NOMO-1 (cell line): Measurements from ENCODE around the gene RIC8B.
"Not testable (repeated sequence)": the region's sequence is repeated elsewhere in the genome, so short reads cannot be mapped to it uniquely, and the experiment has no call there.

Experiments used
- DNase-seq, 2 experiments: peaks; one replicate each; lab custom pipeline; 2025; ENCODE audit not compliant: unreplicated experiment in 2 of 2; lab: John Stamatoyannopoulos, UW

Gene RIC8B

DNA sequence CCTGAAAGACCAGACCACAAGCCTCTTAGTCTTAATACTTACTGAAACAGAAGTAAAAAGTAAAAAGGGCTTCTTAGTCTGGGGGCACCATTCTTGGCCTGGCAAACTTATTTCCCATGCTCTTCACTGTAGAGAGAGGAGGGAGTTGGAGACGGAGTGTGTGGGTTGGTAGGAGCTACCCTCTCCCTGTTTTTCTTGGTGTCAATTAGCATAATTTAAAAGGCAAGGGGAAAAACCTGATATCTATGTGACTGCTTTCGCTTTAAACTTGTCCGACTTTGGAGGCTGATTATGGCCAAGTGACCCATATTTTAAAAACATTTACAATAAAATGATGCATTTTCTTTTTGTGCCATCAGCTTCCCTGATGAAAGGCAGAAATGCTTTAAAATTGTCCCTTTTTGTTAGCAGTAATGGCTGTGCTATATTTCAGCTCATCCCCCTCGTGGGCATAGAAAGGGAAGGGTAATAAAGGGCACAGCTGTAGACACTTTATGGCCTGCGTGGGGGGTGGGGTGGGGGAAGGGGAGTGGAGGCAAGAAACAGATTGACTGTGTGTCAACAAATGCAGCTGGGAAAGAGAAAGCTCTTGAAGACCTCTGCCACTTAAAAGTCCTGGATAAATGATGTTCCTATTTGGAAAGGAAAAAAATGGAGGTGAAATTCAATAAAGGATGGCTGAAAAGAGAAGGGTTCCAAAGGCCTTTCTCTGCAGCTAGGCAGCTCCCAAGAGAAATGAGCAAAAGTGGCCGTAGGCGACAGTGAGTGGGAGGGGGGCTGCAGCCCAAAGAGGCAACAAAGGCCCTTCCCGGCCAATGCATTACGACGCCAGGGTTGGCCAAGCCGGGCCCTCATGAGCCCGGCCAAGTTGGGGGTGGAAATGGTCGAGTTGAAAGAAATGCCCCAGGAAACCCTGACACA, 123.8 kb downstream of the RIC8B start:
- DNase-seq, result no peak

- DNase-seq, result no peak
Observed at GRCh38 chr12:106900554-106900953, 126.1 kb downstream of the RIC8B start.

DNA sequence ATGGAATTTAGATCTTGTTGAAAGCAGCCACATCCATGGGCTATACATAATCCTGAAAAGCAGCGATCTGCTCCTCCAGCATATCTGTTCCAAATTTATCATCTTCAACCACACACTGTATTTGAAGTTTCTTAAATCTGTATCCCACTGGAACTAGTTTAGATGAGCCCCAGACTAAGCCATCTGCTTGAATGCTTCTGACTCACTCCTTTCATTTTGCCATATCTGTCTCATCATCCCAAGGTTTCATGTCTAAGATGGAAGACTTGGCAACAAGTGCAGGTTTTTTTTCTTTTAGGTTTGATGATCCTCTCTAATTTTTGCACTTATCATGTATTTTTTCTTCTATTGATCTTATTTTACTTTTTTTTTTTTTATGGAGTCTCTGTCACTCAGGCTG, 126.8 kb downstream of the RIC8B start:
- no peak for DNase-seq

- DNase-seq, result no peak
Observed at GRCh38 chr12:106902053-106902452, 127.6 kb downstream of the RIC8B start.

DNA sequence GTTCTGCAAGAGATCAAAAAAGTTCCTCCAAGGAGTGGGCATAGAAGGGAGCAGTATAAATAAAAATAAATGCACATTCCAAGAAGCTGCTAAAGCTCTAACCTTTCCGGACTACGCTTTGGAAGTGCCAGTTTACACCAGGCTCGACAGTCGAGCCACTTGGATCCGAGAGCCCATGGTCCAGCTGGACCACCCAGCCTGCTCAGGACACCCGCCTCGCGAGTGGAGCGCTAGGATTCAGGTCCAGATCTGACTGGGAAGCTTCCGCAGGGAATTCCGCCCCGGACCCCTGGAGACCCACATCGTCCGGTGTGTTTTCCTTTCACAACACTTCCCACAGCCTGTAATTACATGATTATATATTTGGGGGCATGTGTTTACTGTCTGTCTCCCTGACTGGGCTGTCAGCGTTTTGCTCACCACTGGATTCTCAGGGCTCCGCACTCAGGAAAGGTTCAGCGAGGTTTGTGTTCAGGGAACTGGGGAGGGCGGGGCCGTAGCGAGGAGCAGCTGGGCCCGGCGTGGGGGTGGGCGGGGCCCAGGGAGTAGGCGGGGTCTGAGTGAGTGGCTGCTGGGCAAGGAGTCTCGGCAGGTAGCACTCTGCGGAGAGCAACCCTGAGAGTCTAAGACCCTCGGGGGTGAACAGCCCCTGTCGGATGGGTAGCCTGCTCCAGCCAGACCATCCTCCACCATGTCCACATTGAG, 128.9 kb downstream of the RIC8B start:
- DNase-seq, result no peak

DNA sequence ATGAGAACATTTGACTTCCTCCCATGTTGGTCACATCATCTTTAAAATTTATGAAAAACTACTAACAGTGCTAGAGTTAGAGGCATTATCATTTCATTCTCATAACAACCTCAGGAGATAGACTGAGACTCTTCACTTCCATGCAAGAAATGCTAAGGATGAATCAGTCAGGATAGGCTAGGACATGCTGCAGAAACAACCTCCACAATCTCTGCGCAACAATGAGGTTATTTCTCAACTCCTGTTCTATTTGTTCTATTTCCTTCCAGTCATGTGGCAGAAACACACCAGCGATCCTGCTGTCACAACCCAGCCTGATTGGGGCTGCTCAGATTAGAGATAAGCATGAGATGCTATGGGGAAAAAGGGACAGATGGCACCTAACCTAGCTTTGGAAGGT, 132.2 kb downstream of the RIC8B start:
- DNase-seq, result no peak

DNA sequence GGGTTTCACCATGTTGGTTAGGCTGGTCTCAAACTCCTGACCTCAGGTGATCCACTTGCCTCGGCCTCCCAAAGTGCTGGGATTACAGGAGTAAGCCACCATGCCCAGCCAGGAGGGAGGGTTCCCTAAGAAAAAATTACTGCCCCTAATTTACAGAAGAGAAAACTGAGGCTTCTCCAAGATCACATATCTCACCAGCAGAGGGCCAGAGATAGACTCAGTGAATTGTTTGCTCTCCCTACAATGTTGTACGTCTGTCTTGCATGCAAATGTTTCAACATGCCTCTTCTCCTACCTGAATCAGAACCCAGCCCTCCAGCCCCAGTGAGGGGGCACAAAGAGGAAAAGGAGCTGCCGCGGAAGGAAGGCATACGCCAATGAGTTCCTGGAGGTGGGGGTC, 132.9 kb downstream of the RIC8B start:
- DNase-seq, result no peak

DNA sequence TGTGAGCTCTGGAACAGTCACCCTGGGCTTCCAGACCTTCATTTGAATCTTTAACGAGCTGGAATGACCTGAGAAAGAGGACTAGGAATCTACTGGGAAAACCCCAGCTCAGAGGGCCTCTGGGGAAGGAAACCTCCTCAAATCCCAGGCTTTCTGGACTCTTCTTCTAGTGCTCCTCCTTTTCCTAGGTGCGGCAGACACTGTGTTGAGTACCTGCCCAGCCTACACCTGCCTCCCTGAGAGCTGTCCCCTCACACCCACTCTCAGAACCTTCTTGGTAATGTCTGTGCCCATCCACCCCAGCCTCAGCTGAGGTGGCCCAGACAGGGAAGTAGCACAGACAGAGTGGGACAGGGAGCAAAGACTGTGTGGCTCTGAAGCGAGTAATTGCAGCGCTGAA, 133.4 kb downstream of the RIC8B start:
- DNase-seq, result no peak

DNA sequence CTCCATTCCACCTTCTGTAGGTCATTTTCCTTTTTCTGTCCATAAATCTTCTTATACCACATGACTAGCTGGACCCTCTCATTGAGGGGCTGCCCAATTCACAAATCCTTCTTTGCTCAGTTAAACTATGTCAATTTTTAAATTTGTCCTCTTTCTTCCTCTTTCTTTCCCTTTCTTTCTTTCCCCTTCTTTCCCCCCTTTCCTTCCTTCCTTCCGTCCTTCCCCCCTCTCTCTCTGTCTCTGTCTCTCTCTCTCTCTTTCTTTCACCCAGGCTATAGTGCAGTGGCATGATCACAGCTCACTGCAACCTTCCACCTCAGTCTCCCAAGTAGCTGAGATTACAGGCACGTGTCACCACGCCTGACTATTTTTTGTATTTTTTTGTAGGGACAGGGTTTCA, 134.1 kb downstream of the RIC8B start:
- DNase-seq, result no peak

DNA sequence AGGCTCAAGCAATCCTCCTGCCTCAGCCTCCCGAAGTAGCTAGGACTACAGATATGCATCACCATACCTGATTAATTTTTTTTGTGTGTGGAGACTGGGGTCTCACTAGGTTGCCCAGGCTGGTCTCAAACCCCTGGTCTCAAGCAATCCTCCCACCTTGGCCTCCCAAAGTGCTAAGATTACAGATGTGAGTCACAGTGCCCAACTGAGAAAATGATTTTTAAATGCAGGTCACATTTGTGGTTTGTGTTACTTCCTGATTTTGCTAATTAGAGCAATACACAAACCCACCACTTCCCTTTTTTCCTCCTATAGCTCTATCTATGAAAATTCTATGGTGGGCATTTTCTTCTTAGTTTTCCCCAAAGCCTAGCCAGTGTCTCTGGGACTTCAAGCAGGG, 135.7 kb downstream of the RIC8B start:
- DNase-seq, result peak; percentile 89 to 97

- DNase-seq, result no peak
Observed at GRCh38 chr12:106911581-106911980, 137.1 kb downstream of the RIC8B start.

GRCh38 chr12:106913456-106913855, 139.0 kb downstream of the RIC8B start:
- no peak for DNase-seq

- no peak for DNase-seq
Observed at GRCh38 chr12:106914796-106915634, 140.5 kb downstream of the RIC8B start.

DNA sequence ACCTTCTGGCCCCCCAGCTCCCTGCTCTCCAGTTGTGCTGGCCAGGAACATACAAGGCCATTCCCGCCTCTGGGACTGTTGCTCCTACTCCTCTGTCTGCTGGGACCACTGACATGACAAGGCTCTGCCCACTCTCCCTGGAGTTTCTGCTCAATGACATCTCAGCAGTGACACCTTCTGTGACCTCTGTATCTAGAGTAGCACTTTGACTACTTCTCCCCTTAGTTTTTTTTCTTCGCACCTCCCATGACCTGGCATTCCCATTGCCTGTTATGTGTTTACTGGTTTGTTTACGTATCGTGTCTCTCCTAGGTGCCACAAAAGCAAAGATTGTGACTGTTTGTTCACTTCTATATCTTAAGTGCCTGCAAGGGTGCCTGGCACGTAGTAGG, 141.1 kb downstream of the RIC8B start:
- no peak for DNase-seq

DNA sequence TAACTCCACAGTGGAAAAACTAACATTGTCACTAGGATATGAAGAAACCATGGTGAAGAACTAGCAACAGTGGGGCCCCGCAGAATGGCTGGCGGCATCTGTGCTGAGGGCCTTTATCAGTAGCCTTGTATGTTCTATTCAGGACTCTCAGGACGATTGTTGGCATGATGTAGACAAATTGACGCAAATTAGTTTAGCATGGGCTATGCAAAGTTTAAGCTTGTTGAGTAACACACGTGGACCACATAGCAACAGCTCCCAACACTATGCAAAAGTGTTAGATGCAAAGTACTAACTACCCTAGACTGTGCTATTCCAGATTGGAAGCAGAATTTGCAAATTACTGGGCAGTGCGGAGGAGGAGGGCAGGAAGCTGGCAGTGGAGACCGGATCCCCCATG, 143.0 kb downstream of the RIC8B start:
- DNase-seq, result no peak

GRCh38 chr12:106918746-106919145, 144.3 kb downstream of the RIC8B start:
- no peak for DNase-seq

DNA sequence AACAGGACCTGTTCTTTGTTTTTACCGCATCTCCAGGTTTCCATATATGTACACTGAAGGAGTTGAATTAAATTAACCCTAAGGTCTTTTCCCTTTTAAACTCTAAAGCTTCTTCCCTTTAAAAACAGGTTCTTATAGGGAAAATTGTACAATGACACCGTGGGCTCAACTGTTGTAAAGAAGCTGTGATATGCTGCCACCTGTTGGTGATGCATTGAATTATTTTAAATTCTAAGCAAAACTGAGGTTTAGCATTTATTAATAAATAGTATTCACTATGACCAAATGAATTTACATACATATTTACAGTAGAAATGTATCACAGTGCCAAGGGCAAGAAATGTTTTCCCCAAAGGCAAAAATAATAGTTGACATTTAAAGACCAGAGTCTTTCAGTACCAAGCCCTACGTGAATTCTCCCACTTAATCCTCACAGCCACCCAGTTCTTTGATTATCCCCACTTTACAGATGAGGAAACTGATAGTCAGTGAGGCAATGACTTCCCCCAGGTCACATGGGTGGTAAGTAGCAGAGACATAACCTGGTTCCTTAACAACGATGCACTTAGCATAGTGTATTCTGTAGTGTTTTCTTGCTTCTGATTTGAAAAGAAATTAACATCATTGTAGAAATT, 145.5 kb downstream of the RIC8B start:
- peak; percentile 24 to 28 for DNase-seq

- not testable (repeated sequence) for DNase-seq
Observed at GRCh38 chr12:106921976-106922375, 147.5 kb downstream of the RIC8B start.

DNA sequence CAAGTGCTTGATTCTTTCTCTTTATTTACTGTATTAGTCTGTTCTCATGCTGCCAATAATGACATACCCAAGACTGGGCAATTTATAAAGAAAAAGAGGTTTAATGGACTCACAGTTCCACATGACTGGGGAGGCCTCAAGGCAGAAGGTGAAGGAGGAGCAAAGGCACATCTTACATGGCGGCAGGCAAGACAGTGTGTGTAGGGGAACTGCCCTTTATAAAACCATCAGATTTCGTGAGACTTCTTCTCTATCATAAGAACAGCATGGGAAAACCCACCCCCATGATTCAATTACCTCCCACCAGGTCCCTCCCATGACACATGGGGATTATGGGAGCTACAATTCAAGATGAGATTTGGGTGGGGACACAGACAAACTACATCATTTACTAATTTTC, 149.1 kb downstream of the RIC8B start:
- DNase-seq, result not testable (repeated sequence)

DNA sequence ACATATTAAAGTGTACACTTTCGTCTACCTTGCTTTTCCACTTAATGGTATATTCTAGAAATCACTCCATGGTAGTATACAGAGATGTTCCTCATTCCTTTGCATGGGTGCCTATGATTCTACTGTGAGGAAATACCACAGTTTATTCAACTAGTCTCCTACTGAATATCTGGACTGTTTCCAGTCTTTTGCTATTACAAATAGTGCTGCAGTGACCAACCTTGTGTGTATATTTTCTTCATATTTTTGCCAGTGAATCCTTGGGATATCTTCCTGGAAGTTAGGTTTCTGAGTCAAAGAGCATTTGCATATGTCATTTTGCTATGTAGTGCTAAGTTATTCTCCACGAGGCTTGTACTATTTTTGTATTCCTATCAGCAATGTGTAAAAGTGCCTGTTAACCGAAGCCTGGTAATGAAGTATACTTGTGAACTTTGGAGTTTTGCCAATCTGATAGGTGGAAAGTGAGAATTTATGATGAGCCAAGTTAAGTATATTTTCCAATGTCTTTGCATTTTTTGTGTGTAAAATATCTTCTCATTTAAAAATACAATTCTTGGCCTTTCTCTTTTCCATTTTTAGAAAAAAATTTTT, 149.9 kb downstream of the RIC8B start:
- no peak for DNase-seq
